HG03460 (cell line): ENCODE measurements around the gene POLR3B.

Experiments
- ATAC-seq: cut with Tn5 transposase; IDR thresholded peaks from one replicate; pipeline ENCODE4 v1.9.1; 2021; ENCODE audit not compliant: unreplicated experiment

POLR3B gene

GRCh38 chr12:106541201-106541600, 183.7 kb downstream of the POLR3B start:
- ATAC-seq, result no peak

- no peak for ATAC-seq
Observed at GRCh38 chr12:106551410-106551809, 193.9 kb downstream of the POLR3B start.

- no peak for ATAC-seq
Observed at GRCh38 chr12:106552228-106552627, 194.7 kb downstream of the POLR3B start.
